ENCODE data around the gene TEX2. TPM values are rescaled to one million over a fixed set of nuclear protein-coding genes. Genes with fewer than 3 reads are reported as not detected.

TEX2 gene
- total and polyA plus RNA-seq, 9 of the 15 experiments (the other 6 are each of a cell fraction or from before 2014, with no cell fraction given): 4.1 to 27.6 (median 19.3) TPM

- peak; percentile 88 for TF ChIP-seq MGA (IDR thresholded peaks at IDR 0.05)
- peak; percentile 92 for TF ChIP-seq EGR1 (conservative IDR thresholded peaks at IDR 0.05)
- peak; percentile 10 for TF ChIP-seq TAF9B (IDR thresholded peaks at IDR 0.05; ENCODE audit: partially characterized antibody)
- TF ChIP-seq PREB (CRISPR knock-in tag; IDR thresholded peaks at IDR 0.05): no peak
- no peak for TF ChIP-seq ZMIZ1 (IDR thresholded peaks at IDR 0.05; ENCODE audit: low read depth in 2 of 2, low read length in 2 of 2)
- TF ChIP-seq NCOA1 (IDR thresholded peaks at IDR 0.05; ENCODE audit: low read depth): no peak
- no peak for TF ChIP-seq MEF2A (IDR thresholded peaks at IDR 0.05; ENCODE audit: control insufficient read depth, low read depth, low read length)
- TF ChIP-seq MYC (IDR thresholded peaks at IDR 0.05; ENCODE audit: low read depth, low read length): peak; percentile 51; the same call in 1 of the 2 replicates
- no peak for TF ChIP-seq MYC (CRISPR knock-in tag; IDR thresholded peaks at IDR 0.05; ENCODE audit: borderline replicate concordance, low read depth)
- TF ChIP-seq ZBTB17 (CRISPR knock-in tag; IDR thresholded peaks at IDR 0.05): peak; percentile 59; the same call in 1 of the 2 replicates
Observed at GRCh38 chr17:64129765-64130558, 133.1 kb downstream of the TEX2 start, which contains the start of gene ERN1 (continued).
